VCaP (cell line): ENCODE measurements around the gene MACROD2.

Experiments used
- H3K27ac ChIP-seq: fragments of 450-650 bp; 2 replicates; pipeline ENCODE4 v1.5.1; 2017
- CTCF ChIP-seq: fragments of 450-650 bp; conservative IDR thresholded peaks from 2 replicates; pipeline ENCODE4 v1.5.1; 2017; ENCODE audit warnings: mild to moderate bottlenecking, moderate library complexity

MACROD2 gene

GRCh38 chr20:15176929-15177328 is 1181.6 kb downstream of the MACROD2 start:
- TF ChIP-seq CTCF: no peak
- H3K27ac ChIP-seq: no peak overlapping the region

- TF ChIP-seq CTCF: no peak
- H3K27ac ChIP-seq: no peak overlapping the region
Measured at GRCh38 chr20:15178581-15178980, 1183.3 kb downstream of the MACROD2 start.

- no peak for TF ChIP-seq CTCF
- H3K27ac ChIP-seq: no peak overlapping the region
Measured at GRCh38 chr20:15179381-15179780, 1184.1 kb downstream of the MACROD2 start.

GRCh38 chr20:15179781-15180180 is 1184.5 kb downstream of the MACROD2 start:
- no peak for TF ChIP-seq CTCF
- H3K27ac ChIP-seq: no peak overlapping the region

- TF ChIP-seq CTCF: no peak
- no peak overlapping the region for H3K27ac ChIP-seq
Measured at GRCh38 chr20:15185322-15185721, 1190.0 kb downstream of the MACROD2 start.

GRCh38 chr20:15185913-15186312 is 1190.6 kb downstream of the MACROD2 start:
- H3K27ac ChIP-seq: no peak overlapping the region
- TF ChIP-seq CTCF: no peak

- no peak overlapping the region for H3K27ac ChIP-seq
- TF ChIP-seq CTCF: no peak
Measured at GRCh38 chr20:15187612-15188011, 1192.3 kb downstream of the MACROD2 start.

- no peak overlapping the region for H3K27ac ChIP-seq
- TF ChIP-seq CTCF: no peak
Measured at GRCh38 chr20:15188415-15188814, 1193.1 kb downstream of the MACROD2 start.
